Panc1 (cell line): Measurements from ENCODE around the gene CES1. TPM values are rescaled to one million over a fixed set of nuclear protein-coding genes. Genes with fewer than 3 reads are reported as not detected.

ENCODE experiments used
- ATAC-seq: fragments of 200-7000 bp; cut with Tn5 transposase; 2 replicates; pipeline ENCODE4 v1.9.1; 2020; ENCODE audit warnings: mild to moderate bottlenecking, moderate library complexity
- BruUV-seq: library from RNA; stranded (reverse); fragments of 400-500 nt; replicated peaks from 2 replicates; lab custom pipeline; 2021; lab: Mats Ljungman, UMichigan
- CTCF ChIA-PET: fragments of 300-600 bp; sonication (Branson Sonifier 250); formaldehyde crosslinking; loops from one replicate; lab custom pipeline; 2022; ENCODE audit warnings: antibody characterized with exemption; lab: Charles Lee
- POLR2A ChIA-PET: fragments of 300-600 bp; sonication (Branson Sonifier 250); formaldehyde crosslinking; loops from one replicate; lab custom pipeline; 2022; ENCODE audit warnings: antibody characterized with exemption; lab: Charles Lee
- DNase-seq: peaks from one replicate; pipeline ENCODE4 v3.0.0-alpha.2; 2010; ENCODE audit warnings: low read depth, low spot score
- H3K27ac ChIP-seq: 2 replicates; pipeline ENCODE4 v1.5.1; 2011; ENCODE audit warnings: mild to moderate bottlenecking, low read length, inconsistent platforms
- H3K27me3 ChIP-seq: fragments of 200-500 bp; sonication (Bioruptor generic); 2 replicates; pipeline ENCODE4 v1.6.0; 2014; ENCODE audit warnings: low read length, inconsistent platforms; ENCODE audit not compliant: control insufficient read depth, insufficient read depth
- H3K36me3 ChIP-seq: fragments of 200-500 bp; sonication (Bioruptor generic); 2 replicates; pipeline ENCODE4 v1.5.1; 2014; ENCODE audit warnings: inconsistent platforms, mild to moderate bottlenecking, low read length, moderate library complexity; ENCODE audit not compliant: control insufficient read depth, insufficient read depth
- H3K4me1 ChIP-seq: 2 replicates; pipeline ENCODE4 v1.5.1; 2011; ENCODE audit warnings: inconsistent platforms, mild to moderate bottlenecking, low read length, moderate library complexity; ENCODE audit not compliant: control insufficient read depth, insufficient read depth
- H3K4me3 ChIP-seq, 2 experiments: 2 replicates each; pipeline ENCODE4 v1.5.1; 2011 to 2012; ENCODE audit warnings: low read depth in 2 of 2, low read length in 2 of 2, mild to moderate bottlenecking in 2 of 2, inconsistent platforms in 1 of 2, moderate library complexity in 1 of 2
- H3K9me3 ChIP-seq: fragments of 200-500 bp; sonication (Bioruptor generic); 2 replicates; pipeline ENCODE4 v1.5.1; 2014; ENCODE audit warnings: low read depth, mild to moderate bottlenecking, inconsistent platforms, low read length, moderate library complexity; ENCODE audit not compliant: control insufficient read depth, insufficient read depth
- POLR2AphosphoS5 ChIP-seq: IDR thresholded peaks from 2 replicates; pipeline ENCODE4 v1.6.1; 2012; ENCODE audit warnings: mild to moderate bottlenecking, low read depth, low read length, moderate library complexity
- REST ChIP-seq, 2 experiments: IDR thresholded peaks; 2 replicates each; pipeline ENCODE4 v1.6.1; 2011 to 2012; ENCODE audit warnings: low read depth in 2 of 2, control low read depth in 1 of 2, low read length in 1 of 2, mild to moderate bottlenecking in 1 of 2, moderate library complexity in 1 of 2; ENCODE audit not compliant: insufficient read depth in 1 of 2
- SIN3A ChIP-seq: IDR thresholded peaks from 2 replicates; pipeline ENCODE4 v1.6.1; 2012; ENCODE audit warnings: low read depth, mild to moderate bottlenecking, low read length, moderate library complexity, borderline replicate concordance; ENCODE audit not compliant: insufficient read depth
- TCF7L2 ChIP-seq: IDR thresholded peaks from 2 replicates; pipeline ENCODE4 v1.6.1; 2011; ENCODE audit warnings: mild to moderate bottlenecking, low read depth, low read length, inconsistent platforms
- in situ Hi-C: cut with HindIII; loops from 2 replicates; pipeline ENCODE4 v1.10.0; 2016; ENCODE audit warnings: low sequenced_read_pairs, low pct_unique_long_range_greater_than_20kb
- intact Hi-C: fragments of 100-400 bp; cut with micrococcal nuclease; formaldehyde crosslinking; loops from one replicate; pipeline ENCODE4 v1.10.0; 2022; ENCODE audit not compliant: unreplicated experiment
- total RNA-seq: library from RNA; stranded (reverse); gene quantifications from one replicate; pipeline ENCODE4 v1.2.1, GENCODE V29; 2021; ENCODE audit not compliant: unreplicated experiment
- TF ChIP-seq, protein P1 (sequence below): fragments of 450-650 bp; IDR thresholded peaks from 2 replicates; pipeline ENCODE4 v1.5.1; 2017; ENCODE audit warnings: mild to moderate bottlenecking

The CES1 gene
- total RNA-seq, 1 experiment from 2014 or later = 27.5 TPM

DNA sequence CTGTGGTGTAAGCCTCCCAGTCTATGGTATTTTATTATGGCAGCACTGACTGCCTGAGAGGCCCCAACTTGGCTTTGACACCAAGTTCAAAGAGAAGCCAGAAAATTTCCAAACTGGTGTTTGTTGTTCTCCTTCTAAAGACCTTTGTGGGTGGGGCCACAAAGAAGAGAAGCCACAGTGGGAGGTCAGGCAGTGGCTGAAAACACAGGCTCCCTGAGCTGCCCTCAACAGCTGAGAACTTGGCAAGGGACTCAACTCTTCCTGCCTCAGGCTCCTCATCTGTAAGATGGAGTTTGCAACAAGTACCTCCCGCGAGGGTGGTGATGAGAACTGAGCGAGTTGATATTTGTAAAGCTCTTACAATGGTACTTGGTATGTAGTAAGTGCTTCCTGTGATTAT is 24.1 kb upstream of the CES1 start:
- H3K27me3 ChIP-seq = no peaks in the 10 kb centered on the region
- no peaks in the 10 kb centered on the region for H3K36me3 ChIP-seq
- DNase-seq (no peak), ATAC-seq (no peak)
- POLR2A ChIA-PET = no interaction called here
- H3K9me3 ChIP-seq = no peaks in the 10 kb centered on the region
- no peak overlapping the region for H3K27ac ChIP-seq
- no peaks in the 10 kb centered on the region for H3K4me1 ChIP-seq
- CTCF ChIA-PET = no interaction called here
- in situ Hi-C loops = no loop called here
- no peak for TF ChIP-seq REST (IDR thresholded peaks at IDR 0.05; ENCODE audit: insufficient read depth in 1 of 2, low read depth in 2 of 2, low read length in 1 of 2)
- no peak for TF ChIP-seq TCF7L2
- no TSS peak for BruUV-seq
- intact Hi-C loops = no loop called here
- H3K4me3 ChIP-seq = no peak overlapping the region

DNA sequence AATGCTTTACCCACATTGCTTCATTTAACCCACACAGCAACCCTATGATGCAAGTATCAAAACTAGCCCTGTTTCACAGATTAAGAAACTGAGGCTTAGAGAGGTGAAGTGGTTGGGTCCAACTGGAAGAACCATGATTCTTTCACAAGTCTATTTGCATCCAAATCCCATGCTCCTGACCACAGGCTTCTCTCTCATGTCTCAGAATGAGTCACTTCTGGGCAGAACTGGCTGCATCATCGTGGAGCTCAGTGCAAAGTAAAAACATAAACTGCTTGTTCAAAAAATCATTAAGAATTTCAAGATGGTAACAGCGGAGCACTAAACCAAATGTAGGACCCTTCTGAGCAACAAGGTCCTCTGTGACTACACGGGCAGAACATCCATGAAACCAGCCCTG is 20.2 kb upstream of the CES1 start:
- ATAC-seq (no peak), DNase-seq (no peak)
- BruUV-seq = no TSS peak
- no peak overlapping the region for H3K4me3 ChIP-seq
- intact Hi-C loops (no loop called here), in situ Hi-C loops (no loop called here)
- no peak overlapping the region for H3K27ac ChIP-seq
- TF ChIP-seq, protein P1, sequence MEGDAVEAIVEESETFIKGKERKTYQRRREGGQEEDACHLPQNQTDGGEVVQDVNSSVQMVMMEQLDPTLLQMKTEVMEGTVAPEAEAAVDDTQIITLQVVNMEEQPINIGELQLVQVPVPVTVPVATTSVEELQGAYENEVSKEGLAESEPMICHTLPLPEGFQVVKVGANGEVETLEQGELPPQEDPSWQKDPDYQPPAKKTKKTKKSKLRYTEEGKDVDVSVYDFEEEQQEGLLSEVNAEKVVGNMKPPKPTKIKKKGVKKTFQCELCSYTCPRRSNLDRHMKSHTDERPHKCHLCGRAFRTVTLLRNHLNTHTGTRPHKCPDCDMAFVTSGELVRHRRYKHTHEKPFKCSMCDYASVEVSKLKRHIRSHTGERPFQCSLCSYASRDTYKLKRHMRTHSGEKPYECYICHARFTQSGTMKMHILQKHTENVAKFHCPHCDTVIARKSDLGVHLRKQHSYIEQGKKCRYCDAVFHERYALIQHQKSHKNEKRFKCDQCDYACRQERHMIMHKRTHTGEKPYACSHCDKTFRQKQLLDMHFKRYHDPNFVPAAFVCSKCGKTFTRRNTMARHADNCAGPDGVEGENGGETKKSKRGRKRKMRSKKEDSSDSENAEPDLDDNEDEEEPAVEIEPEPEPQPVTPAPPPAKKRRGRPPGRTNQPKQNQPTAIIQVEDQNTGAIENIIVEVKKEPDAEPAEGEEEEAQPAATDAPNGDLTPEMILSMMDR = no peak
- TF ChIP-seq REST (IDR thresholded peaks at IDR 0.05; ENCODE audit: insufficient read depth in 1 of 2, low read depth in 2 of 2, low read length in 1 of 2) (no peak), SIN3A (no peak), POLR2AphosphoS5 (no peak), TCF7L2 (no peak)
- CTCF ChIA-PET = interaction anchor here (0.7 kb wide), 1 partner anchor 465 kb away, joined by 3 read pairs; no protein-coding TSS in a partner anchor
- no peaks in the 10 kb centered on the region for H3K27me3 ChIP-seq
- H3K36me3 ChIP-seq = no peaks in the 10 kb centered on the region
- no peaks in the 10 kb centered on the region for H3K9me3 ChIP-seq
- POLR2A ChIA-PET = no interaction called here
- no peaks in the 10 kb centered on the region for H3K4me1 ChIP-seq
